ENCODE results near the gene SSR2.
A peak's percentile ranks its signal among the peaks of the same experiment; 100 is the strongest.

The SSR2 gene

GRCh38 chr1:156026588-156026987, 5.8 kb upstream of the SSR2 start:
- H3K4me2 ChIP-seq (ENCODE audit: low read depth, low read length, poor library complexity, severe bottlenecking), result no peak overlapping the region
- no peaks in the 10 kb centered on the region for H3K27me3 ChIP-seq (ENCODE audit: low read length)
- no peaks in the 10 kb centered on the region for H3K79me2 ChIP-seq (ENCODE audit: insufficient read depth, low read length)
- no peak overlapping the region for H3K9ac ChIP-seq (ENCODE audit: low read length)
- no peak overlapping the region for H3K27ac ChIP-seq (ENCODE audit: low read depth, low read length)
- no peak overlapping the region for H2AFZ ChIP-seq (ENCODE audit: low read depth, low read length, severe bottlenecking)
- no peaks in the 10 kb centered on the region for H3K9me2 ChIP-seq (replicated peaks; ENCODE audit: insufficient read depth, low read length)
- TF ChIP-seq CTCF (IDR thresholded peaks at IDR 0.05; ENCODE audit: insufficient read depth, low read length, poor library complexity, severe bottlenecking), result no peak
- no peaks in the 10 kb centered on the region for H3K36me3 ChIP-seq (ENCODE audit: low read length)
- no peak overlapping the region for H3K4me3 ChIP-seq (ENCODE audit: insufficient read depth, low read length, poor library complexity, severe bottlenecking)
- H3F3A ChIP-seq (ENCODE audit: insufficient read depth), result peaks cover 4% of the 10 kb centered on the region; the same call in 1 of the 2 replicates
- H3K9me3 ChIP-seq (ENCODE audit: insufficient read depth, low read length), result no peaks in the 10 kb centered on the region
- H4K20me1 ChIP-seq (ENCODE audit: low read depth, low read length), result no peaks in the 10 kb centered on the region

GRCh38 chr1:156025876-156026275, 5.1 kb upstream of the SSR2 start:
- H4K20me1 ChIP-seq (ENCODE audit: low read depth, low read length), result no peaks in the 10 kb centered on the region
- no peak overlapping the region for H3K4me3 ChIP-seq (ENCODE audit: insufficient read depth, low read length, poor library complexity, severe bottlenecking)
- H3K27ac ChIP-seq (ENCODE audit: low read depth, low read length), result no peak overlapping the region
- H3K9me3 ChIP-seq (ENCODE audit: insufficient read depth, low read length), result no peaks in the 10 kb centered on the region
- no peak overlapping the region for H3K9ac ChIP-seq (ENCODE audit: low read length)
- H3K79me2 ChIP-seq (ENCODE audit: insufficient read depth, low read length), result no peaks in the 10 kb centered on the region
- no peak for TF ChIP-seq EZH2phosphoT487 (conservative IDR thresholded peaks at IDR 0.05; ENCODE audit: low read length)
- peak; percentile 50 for TF ChIP-seq CTCF (IDR thresholded peaks at IDR 0.05; ENCODE audit: insufficient read depth, low read length, poor library complexity, severe bottlenecking)
- no peak overlapping the region for H2AFZ ChIP-seq (ENCODE audit: low read depth, low read length, severe bottlenecking)
- no peak overlapping the region for H3K4me2 ChIP-seq (ENCODE audit: low read depth, low read length, poor library complexity, severe bottlenecking)
- no peaks in the 10 kb centered on the region for H3K27me3 ChIP-seq (ENCODE audit: low read length)
- peaks cover 4% of the 10 kb centered on the region; the same call in 1 of the 2 replicates for H3F3A ChIP-seq (ENCODE audit: insufficient read depth)
- no peaks in the 10 kb centered on the region for H3K9me2 ChIP-seq (replicated peaks; ENCODE audit: insufficient read depth, low read length)
- no peaks in the 10 kb centered on the region for H3K36me3 ChIP-seq (ENCODE audit: low read length)

- no peak for TF ChIP-seq EZH2phosphoT487 (conservative IDR thresholded peaks at IDR 0.05; ENCODE audit: low read length)
- TF ChIP-seq CTCF (IDR thresholded peaks at IDR 0.05; ENCODE audit: insufficient read depth, low read length, poor library complexity, severe bottlenecking), result no peak
- Histone ChIP-seq H3K9me2 (replicated peaks; ENCODE audit: insufficient read depth, low read length) (no peaks in the 10 kb centered on the region), H3K9me3 (ENCODE audit: insufficient read depth, low read length) (no peaks in the 10 kb centered on the region), H3K36me3 (ENCODE audit: low read length) (no peaks in the 10 kb centered on the region), H3K27me3 (ENCODE audit: low read length) (no peaks in the 10 kb centered on the region), H3K4me3 (ENCODE audit: insufficient read depth, low read length, poor library complexity, severe bottlenecking) (no peak overlapping the region), H4K20me1 (ENCODE audit: low read depth, low read length) (no peaks in the 10 kb centered on the region), H3K27ac (ENCODE audit: low read depth, low read length) (no peak overlapping the region), H3K4me2 (ENCODE audit: low read depth, low read length, poor library complexity, severe bottlenecking) (no peak overlapping the region), H2AFZ (ENCODE audit: low read depth, low read length, severe bottlenecking) (no peak overlapping the region), H3K9ac (ENCODE audit: low read length) (no peak overlapping the region), H3F3A (ENCODE audit: insufficient read depth) (peaks cover 4% of the 10 kb centered on the region; the same call in 1 of the 2 replicates), H3K79me2 (ENCODE audit: insufficient read depth, low read length) (peaks cover 10% of the 10 kb centered on the region)
These were observed 4.0 kb upstream of the SSR2 start for GRCh38 chr1:156024801-156025200.
